Thyroid gland (tissue), 4 donors: ENCODE measurements around the gene EML1. TPM values are rescaled to one million over a fixed set of nuclear protein-coding genes. Genes with fewer than 3 reads are reported as not detected.

Experiments used
- DNase-seq, 2 donors: peaks; one replicate each; pipeline ENCODE4 v3.0.0-alpha.2; 2019
- H3K27ac ChIP-seq, 3 donors: fragments of 200-600 bp; sonication (generic); 1 replicate in 2 of 3; 2 replicates in 1 of 3; pipeline ENCODE4 v1.5.1; 2016 to 2019; ENCODE audit warnings: mild to moderate bottlenecking in 1 of 3, moderate library complexity in 1 of 3
- H3K27me3 ChIP-seq: fragments of 200-600 bp; sonication (generic); one replicate; pipeline ENCODE4 v1.5.1; 2019
- H3K36me3 ChIP-seq, 2 donors: fragments of 200-600 bp; sonication (generic); one replicate each; pipeline ENCODE4 v1.5.1; 2016 to 2019
- H3K4me1 ChIP-seq, 2 donors: fragments of 200-600 bp; sonication (generic); one replicate each; pipeline ENCODE4 v1.5.1; 2017 to 2019
- H3K4me3 ChIP-seq, 3 donors: fragments of 200-600 bp; sonication (generic); replicated peaks in 1 of 3; 1 replicate in 2 of 3; 2 replicates in 1 of 3; pipeline ENCODE4 v1.5.1; 2016; ENCODE audit warnings: mild to moderate bottlenecking in 1 of 3
- H3K9me3 ChIP-seq: fragments of 200-600 bp; sonication (generic); one replicate; pipeline ENCODE4 v1.5.1; 2017
- POLR2A ChIP-seq, 2 donors: fragments of 450-650 bp; IDR thresholded peaks; one replicate each; pipeline ENCODE4 v1.6.1; 2017; ENCODE audit warnings: antibody characterized with exemption in 2 of 2, mild to moderate bottlenecking in 2 of 2, moderate library complexity in 1 of 2
- WGBS, 2 donors: methylation state at CpG; one replicate each; pipeline ENCODE4 v1.1.5; 2017; 5-methylcytosine and 5-hydroxymethylcytosine counted together
- intact Hi-C: fragments of 100-400 bp; cut with DNase I; formaldehyde crosslinking; loops from one replicate; pipeline ENCODE4 v1.15.1; 2023
- total RNA-seq, 4 donors: library from RNA; depleted of rRNA; stranded (reverse); fragments of >200 nt; gene quantifications; one replicate each; pipeline ENCODE4 v1.2.3, GENCODE V29; 2016
- TF ChIP-seq, protein P1 (sequence below), 6 experiments: fragments of 200-600 bp in 3 of 6; fragments of 450-650 bp in 3 of 6; sonication (generic) in 3 of 6; IDR thresholded peaks; one replicate each; pipeline ENCODE4 v1.5.1; 2016 to 2019; ENCODE audit warnings: antibody characterized with exemption in 6 of 6, mild to moderate bottlenecking in 2 of 6, inconsistent platforms in 1 of 6, moderate library complexity in 1 of 6

Gene EML1
- total RNA-seq, 4 donors from 2014 or later, result 24.2 to 58.7 (median 37.9) TPM

DNA sequence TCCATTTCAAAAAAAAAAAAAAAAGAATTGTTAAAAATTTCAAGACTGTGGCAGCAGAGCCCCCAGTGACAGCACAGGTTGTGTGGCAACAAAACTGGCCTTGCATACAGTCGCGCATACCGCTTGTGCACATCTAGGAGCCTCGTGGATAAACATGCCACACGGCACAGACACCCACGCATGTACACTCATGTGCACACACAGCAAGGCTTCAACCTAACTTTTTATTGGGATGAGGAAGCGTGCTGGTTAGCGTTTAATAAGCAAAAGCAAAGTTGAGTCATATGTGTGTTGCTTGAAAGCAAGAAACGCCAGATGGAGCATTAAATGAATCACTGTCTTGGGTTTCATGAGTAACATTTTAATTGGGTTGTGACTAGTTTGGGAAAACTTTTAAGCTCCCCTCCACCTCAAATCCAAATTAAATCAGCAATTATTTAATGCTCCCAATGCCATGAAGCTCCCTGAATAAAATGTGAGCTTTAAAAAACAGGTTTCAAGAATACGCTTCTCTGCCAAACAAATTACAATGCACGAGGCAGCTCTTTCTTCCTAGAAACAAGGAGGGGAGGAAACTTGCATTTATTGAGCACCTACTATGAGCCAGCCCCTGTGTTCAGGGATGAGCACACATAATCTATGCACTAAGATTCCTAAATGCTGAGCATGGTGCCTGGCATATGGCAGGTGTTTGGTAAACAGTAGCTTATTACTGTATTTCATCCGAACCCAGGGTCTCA, 35.7 kb upstream of the EML1 start:
- intact Hi-C loops, result no loop called here
- no peak overlapping the region for H3K4me3 ChIP-seq
- no peak for DNase-seq
- H3K27me3 ChIP-seq, result no peaks in the 10 kb centered on the region
- H3K4me1 ChIP-seq, result peaks cover 0 to 28% of the 10 kb centered on the region in 2 donors
- no peaks in the 10 kb centered on the region for H3K9me3 ChIP-seq
- whole genome bisulfite sequencing, 2 donors, result 85 to 89% methylated on average over 12 of the region's 12 CpGs
- TF ChIP-seq, protein P1, sequence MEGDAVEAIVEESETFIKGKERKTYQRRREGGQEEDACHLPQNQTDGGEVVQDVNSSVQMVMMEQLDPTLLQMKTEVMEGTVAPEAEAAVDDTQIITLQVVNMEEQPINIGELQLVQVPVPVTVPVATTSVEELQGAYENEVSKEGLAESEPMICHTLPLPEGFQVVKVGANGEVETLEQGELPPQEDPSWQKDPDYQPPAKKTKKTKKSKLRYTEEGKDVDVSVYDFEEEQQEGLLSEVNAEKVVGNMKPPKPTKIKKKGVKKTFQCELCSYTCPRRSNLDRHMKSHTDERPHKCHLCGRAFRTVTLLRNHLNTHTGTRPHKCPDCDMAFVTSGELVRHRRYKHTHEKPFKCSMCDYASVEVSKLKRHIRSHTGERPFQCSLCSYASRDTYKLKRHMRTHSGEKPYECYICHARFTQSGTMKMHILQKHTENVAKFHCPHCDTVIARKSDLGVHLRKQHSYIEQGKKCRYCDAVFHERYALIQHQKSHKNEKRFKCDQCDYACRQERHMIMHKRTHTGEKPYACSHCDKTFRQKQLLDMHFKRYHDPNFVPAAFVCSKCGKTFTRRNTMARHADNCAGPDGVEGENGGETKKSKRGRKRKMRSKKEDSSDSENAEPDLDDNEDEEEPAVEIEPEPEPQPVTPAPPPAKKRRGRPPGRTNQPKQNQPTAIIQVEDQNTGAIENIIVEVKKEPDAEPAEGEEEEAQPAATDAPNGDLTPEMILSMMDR (IDR thresholded peaks at IDR 0.05), result no peak
- no peak for TF ChIP-seq POLR2A (IDR thresholded peaks at IDR 0.05)
- no peaks in the 10 kb centered on the region for H3K36me3 ChIP-seq
- H3K27ac ChIP-seq, result no peak overlapping the region

DNA sequence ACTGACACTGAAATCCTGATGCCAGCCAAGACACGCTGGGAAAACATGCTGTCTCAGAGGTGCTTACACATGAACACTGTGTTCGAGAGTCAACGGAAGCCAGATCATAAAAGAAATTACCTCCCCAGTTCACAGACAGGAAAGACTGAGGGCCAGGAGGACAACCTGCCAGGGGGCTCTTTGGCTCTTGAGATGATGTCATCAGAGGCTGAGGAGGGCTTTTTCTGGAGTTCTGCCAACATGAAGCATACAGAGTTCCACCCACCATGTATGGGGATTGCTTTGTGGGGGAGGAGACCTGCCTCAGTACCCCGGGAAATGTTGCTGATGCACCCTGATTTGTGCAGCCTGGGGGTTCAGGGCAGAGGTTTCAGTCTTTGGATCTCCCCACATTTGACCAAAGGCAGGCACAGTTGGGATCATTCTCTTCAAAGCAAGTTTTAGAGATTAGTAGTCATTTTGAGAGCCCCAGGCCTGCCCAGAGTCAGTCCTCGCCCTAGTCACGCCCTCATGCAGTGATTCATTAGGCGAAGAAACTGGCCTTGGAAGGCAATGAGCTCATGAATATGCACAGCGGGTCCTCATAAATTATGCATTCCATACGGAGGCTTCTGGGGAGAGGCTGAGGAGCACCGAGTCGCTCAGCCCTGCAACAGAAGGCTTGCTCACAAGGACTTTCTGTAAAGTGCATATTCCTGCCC, 34.9 kb upstream of the EML1 start:
- Histone ChIP-seq H3K36me3 (no peaks in the 10 kb centered on the region), H3K4me1 (peaks cover 0 to 22% of the 10 kb centered on the region in 2 donors), H3K4me3 (no peak overlapping the region), H3K27me3 (no peaks in the 10 kb centered on the region), H3K27ac (no peak overlapping the region), H3K9me3 (no peaks in the 10 kb centered on the region)
- DNase-seq, result no peak
- 70 to 79% methylated on average over 9 to 10 of the region's 11 CpGs for WGBS, 2 donors
- intact Hi-C loops, result no loop called here
- no peak for TF ChIP-seq POLR2A (IDR thresholded peaks at IDR 0.05)
- TF ChIP-seq, protein P1 (IDR thresholded peaks at IDR 0.05), result no peak

DNA sequence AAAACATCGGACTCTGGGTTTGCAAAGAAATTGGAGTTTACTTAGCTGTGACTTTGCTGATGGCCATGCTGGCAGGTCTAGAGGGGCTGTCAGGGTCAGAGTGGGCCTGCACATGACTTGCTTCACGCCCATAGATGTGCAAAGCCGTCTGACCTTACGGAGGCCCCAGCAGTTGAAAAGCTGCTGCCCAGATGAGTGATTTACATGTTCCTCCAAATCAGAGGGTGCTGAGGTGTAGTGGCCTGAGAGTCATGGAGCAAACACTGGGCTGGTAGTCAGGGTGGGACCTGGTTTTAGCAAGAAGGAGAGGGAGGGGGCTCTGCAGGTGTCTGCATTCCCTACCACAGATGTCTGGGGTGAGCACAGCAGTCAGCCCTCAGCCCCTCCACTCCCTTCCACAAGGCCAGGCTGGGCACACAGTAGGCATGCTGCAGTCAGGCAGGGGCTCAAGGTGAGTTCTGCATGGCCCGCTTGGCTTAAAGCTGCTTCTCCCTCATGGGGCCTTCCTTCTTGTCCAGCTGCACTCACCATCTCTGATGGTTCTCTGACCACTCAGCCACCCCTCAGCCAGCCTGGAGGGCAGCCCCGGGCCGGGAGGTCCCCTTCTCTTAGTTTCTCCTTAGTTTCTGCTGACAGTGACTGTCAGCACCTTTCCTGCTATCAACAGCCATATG, 34.2 kb upstream of the EML1 start:
- H3K4me3 ChIP-seq, result no peak overlapping the region
- H3K4me1 ChIP-seq, result peaks cover 0 to 16% of the 10 kb centered on the region in 2 donors
- no peaks in the 10 kb centered on the region for H3K36me3 ChIP-seq
- H3K27me3 ChIP-seq, result no peaks in the 10 kb centered on the region
- TF ChIP-seq, protein P1 (IDR thresholded peaks at IDR 0.05), result no peak
- no peak for TF ChIP-seq POLR2A (IDR thresholded peaks at IDR 0.05)
- no peak overlapping the region for H3K27ac ChIP-seq
- H3K9me3 ChIP-seq, result no peaks in the 10 kb centered on the region
- intact Hi-C loops, result no loop called here
- DNase-seq, result no peak
- WGBS, 2 donors, result 85 to 86% methylated on average over 7 of the region's 7 CpGs

DNA sequence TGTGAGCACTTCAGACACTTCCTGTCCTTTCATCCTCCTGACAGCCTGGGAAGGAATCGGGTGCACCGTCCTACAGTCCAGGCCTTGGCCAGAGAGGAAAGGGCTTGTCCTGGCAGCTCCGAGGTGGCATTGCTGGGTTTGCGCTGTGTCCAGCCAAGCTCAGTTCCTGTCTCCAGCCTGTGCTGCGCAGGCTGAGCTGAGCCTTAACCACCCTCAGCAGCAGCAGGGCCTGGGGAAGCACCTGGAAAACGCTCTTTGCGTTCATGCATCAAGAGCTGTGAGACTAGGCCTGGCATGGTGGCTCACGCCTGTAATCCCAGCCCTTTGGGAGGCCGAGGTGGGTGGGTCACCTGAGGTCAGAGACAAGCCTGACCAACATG, 33.7 kb upstream of the EML1 start:
- 83 to 85% methylated on average over 9 of the region's 9 CpGs for WGBS, 2 donors
- no peak for TF ChIP-seq POLR2A (IDR thresholded peaks at IDR 0.05)
- TF ChIP-seq, protein P1 (IDR thresholded peaks at IDR 0.05), result no peak
- H3K27ac ChIP-seq, result no peak overlapping the region
- no peak for DNase-seq
- intact Hi-C loops, result no loop called here
- H3K9me3 ChIP-seq, result no peaks in the 10 kb centered on the region
- no peak overlapping the region for H3K4me3 ChIP-seq
- H3K27me3 ChIP-seq, result no peaks in the 10 kb centered on the region
- H3K4me1 ChIP-seq, result peaks cover 0 to 16% of the 10 kb centered on the region in 2 donors
- H3K36me3 ChIP-seq, result no peaks in the 10 kb centered on the region
